ENCODE measurements around the gene PDCD10. TPM values are rescaled to one million over a fixed set of nuclear protein-coding genes. Genes with fewer than 3 reads are reported as not detected.

PDCD10 gene
- total and polyA plus RNA-seq, 11 donors, result 12.6 to 72.4 (median 41.1) TPM

DNA sequence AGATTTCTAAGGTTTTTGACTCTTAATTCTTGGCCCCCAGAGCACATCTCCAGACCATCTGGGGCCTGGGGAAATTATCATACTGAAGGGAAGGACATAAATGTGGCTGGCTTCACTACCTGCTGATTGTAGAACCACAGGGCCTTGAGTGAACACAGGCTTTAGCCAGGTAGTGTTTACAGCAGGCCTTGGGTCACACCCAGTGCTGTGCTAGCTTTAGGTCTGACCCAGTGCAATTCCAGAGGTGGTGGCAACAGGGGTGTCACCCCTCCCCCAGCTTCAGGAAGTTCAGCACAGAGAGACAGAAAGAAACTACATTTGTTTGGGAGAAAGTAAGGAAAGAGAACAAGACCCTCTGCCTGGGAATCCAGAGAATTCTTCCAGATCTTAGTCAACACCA is 24.1 kb downstream of the PDCD10 start:
- Histone ChIP-seq H3K36me3 (peaks cover 0 to 51% (median 41%) of the 10 kb centered on the region in 9 donors), H3K27ac (no peak overlapping the region), H3K27me3 (no peaks in the 10 kb centered on the region), H3K9me3 (no peaks in the 10 kb centered on the region), H3K4me1 (peaks cover 0 to 5% (median 0%) of the 10 kb centered on the region in 12 donors), H3K4me3 (no peak overlapping the region)
- intact Hi-C loops (cut with DNase I), result no loop called here
- ATAC-seq (no peak), DNase-seq (no peak)
- TF ChIP-seq, protein P1, sequence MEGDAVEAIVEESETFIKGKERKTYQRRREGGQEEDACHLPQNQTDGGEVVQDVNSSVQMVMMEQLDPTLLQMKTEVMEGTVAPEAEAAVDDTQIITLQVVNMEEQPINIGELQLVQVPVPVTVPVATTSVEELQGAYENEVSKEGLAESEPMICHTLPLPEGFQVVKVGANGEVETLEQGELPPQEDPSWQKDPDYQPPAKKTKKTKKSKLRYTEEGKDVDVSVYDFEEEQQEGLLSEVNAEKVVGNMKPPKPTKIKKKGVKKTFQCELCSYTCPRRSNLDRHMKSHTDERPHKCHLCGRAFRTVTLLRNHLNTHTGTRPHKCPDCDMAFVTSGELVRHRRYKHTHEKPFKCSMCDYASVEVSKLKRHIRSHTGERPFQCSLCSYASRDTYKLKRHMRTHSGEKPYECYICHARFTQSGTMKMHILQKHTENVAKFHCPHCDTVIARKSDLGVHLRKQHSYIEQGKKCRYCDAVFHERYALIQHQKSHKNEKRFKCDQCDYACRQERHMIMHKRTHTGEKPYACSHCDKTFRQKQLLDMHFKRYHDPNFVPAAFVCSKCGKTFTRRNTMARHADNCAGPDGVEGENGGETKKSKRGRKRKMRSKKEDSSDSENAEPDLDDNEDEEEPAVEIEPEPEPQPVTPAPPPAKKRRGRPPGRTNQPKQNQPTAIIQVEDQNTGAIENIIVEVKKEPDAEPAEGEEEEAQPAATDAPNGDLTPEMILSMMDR (IDR thresholded peaks at IDR 0.05), result no peak
- no peak for TF ChIP-seq POLR2A (IDR thresholded peaks at IDR 0.05)

DNA sequence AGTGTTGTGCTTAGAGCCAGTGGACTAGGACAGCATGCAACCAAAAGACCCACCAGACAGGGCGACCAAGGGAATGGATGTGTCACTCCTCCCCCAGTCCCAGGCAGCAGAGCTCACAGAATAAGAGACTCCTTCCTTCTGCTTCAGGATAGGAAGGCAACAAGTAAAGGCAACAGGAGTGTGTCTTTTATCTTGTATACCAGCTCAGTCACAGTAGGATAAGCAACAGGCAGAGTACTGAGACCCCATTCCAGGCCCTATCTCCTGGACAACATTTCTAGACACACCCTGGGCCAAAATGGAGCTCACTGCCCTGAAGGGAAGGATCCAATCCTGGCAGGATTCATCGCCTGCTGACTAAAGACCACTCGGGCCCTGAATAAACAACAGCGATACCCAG is 25.0 kb downstream of the PDCD10 start:
- no peaks in the 10 kb centered on the region for H3K27me3 ChIP-seq
- no peak for ATAC-seq
- no peak overlapping the region for H3K27ac ChIP-seq
- TF ChIP-seq, protein P1 (IDR thresholded peaks at IDR 0.05), result no peak
- TF ChIP-seq POLR2A (IDR thresholded peaks at IDR 0.05), result no peak
- no peak overlapping the region for H3K4me3 ChIP-seq
- peaks cover 0 to 3% (median 0%) of the 10 kb centered on the region in 12 donors for H3K4me1 ChIP-seq
- DNase-seq, result no peak
- H3K36me3 ChIP-seq, result peaks cover 0 to 55% (median 41%) of the 10 kb centered on the region in 9 donors
- 73 to 98% (median 85%) methylated on average over 4 of the region's 4 CpGs for WGBS, 4 donors
- no peaks in the 10 kb centered on the region for H3K9me3 ChIP-seq
- intact Hi-C loops (cut with DNase I), result no loop called here

DNA sequence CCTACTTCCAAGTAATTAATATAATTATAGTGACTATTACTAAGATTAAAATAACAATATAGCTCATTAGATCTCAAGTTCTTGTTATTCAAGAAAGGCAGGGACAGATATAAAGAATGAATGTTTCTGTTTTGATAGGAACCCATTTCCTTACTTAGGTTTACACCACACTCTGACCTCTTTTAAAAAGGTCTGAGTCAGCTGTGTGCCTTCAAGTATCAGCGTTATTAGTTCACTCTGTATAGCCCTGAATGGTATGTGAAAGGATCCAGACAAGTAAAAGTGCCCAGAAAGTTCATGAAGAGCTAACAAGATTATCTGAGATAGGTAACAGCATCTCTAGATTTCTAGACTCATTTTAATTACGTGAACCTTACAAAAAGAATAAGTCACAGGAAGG is 28.9 kb downstream of the PDCD10 start:
- DNase-seq, result no peak
- WGBS, 4 donors, result 84 to 89% (median 86%) methylated on average over 2 of the region's 2 CpGs

DNA sequence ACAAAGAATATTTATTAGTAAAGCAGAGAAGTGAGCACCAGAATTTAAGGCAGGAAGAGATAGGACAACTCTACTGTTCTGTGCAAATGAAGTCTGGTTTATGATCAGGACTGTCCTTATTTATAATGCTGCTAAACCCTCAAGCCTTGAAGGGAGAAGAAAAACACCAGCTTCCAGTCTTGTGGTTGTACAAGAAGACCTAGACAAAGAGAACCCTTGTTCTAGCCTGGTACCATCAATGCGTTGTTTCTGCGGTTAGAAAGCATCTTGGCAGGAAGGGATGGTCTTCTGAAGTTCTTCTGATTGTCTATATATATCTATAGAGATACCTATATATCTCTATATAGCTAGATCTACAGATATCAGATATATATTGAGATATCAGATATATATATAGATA is 33.8 kb downstream of the PDCD10 start:
- 93 to 100% (median 96%) methylated on average over 2 of the region's 2 CpGs for WGBS, 4 donors
- no peaks in the 10 kb centered on the region for H3K9me3 ChIP-seq
- no peak for ATAC-seq
- intact Hi-C loops (cut with DNase I), result no loop called here
- no peak overlapping the region for H3K4me3 ChIP-seq
- no peak overlapping the region for H3K27ac ChIP-seq
- no peak for DNase-seq
- peaks cover 0 to 66% (median 38%) of the 10 kb centered on the region in 9 donors for H3K36me3 ChIP-seq
- TF ChIP-seq, protein P1 (IDR thresholded peaks at IDR 0.05), result no peak
- no peak for TF ChIP-seq POLR2A (IDR thresholded peaks at IDR 0.05)
- peaks cover 0 to 13% (median 0%) of the 10 kb centered on the region in 12 donors for H3K4me1 ChIP-seq
- no peaks in the 10 kb centered on the region for H3K27me3 ChIP-seq

More for the DNA sequence above, 28.9 kb downstream of the PDCD10 start:
- Histone ChIP-seq H3K27me3 (no peaks in the 10 kb centered on the region), H3K27ac (no peak overlapping the region), H3K4me1 (no peaks in the 10 kb centered on the region), H3K9me3 (no peaks in the 10 kb centered on the region), H3K4me3 (no peak overlapping the region), H3K36me3 (peaks cover 0 to 75% (median 60%) of the 10 kb centered on the region in 9 donors)
- intact Hi-C loops (cut with DNase I), result no loop called here
- no peak for ATAC-seq
- no peak for TF ChIP-seq POLR2A (IDR thresholded peaks at IDR 0.05)
- TF ChIP-seq, protein P1 (IDR thresholded peaks at IDR 0.05), result no peak
